Measurements from ENCODE around the gene SPAG6. TPM values are rescaled to one million over a fixed set of nuclear protein-coding genes. Genes with fewer than 3 reads are reported as not detected.

Gene SPAG6
- total RNA-seq, 2 experiments from 2014 or later: not detected

- Mint-ChIP-seq H3K27ac (peak overlapping the region; percentile 3), H3K4me3 (peak overlapping the region; percentile 83), H3K27me3 (no peaks in the 10 kb centered on the region), H3K36me3 (peaks cover 2% of the 10 kb centered on the region), H3K9me3 (no peaks in the 10 kb centered on the region), H3K4me1 (peaks cover 30% of the 10 kb centered on the region)
- DNase-seq: no peak
These were observed 93.4 kb downstream of the SPAG6 start for GRCh38 chr10:22438711-22439110.

DNA sequence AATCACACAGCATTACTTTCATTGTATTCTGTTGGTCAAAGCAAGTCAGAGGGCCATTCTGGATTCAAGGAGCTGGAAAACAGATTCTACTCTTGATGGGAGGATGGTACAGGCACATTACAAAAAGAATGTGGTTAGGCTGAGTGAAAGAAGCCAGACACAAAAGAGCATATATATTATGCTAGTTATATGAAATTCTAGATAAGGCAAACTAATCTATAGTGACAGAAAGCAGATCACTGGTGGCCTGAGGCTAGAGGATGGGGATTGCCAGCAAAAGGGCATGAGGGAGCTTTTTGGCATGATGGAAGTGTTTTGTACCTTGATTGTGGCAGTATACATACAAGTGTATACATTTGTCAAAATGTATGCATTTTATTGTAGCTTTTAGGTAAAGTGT lies 96.8 kb downstream of the SPAG6 start:
- Mint-ChIP-seq H3K4me3 (no peak overlapping the region), H3K36me3 (peaks cover 2% of the 10 kb centered on the region), H3K4me1 (peaks cover 17% of the 10 kb centered on the region), H3K27me3 (no peaks in the 10 kb centered on the region), H3K9me3 (no peaks in the 10 kb centered on the region), H3K27ac (no peak overlapping the region)
- no peak for DNase-seq

- H3K9me3 Mint-ChIP-seq: no peaks in the 10 kb centered on the region
- H3K36me3 Mint-ChIP-seq: peaks cover 2% of the 10 kb centered on the region
- no peak overlapping the region for H3K27ac Mint-ChIP-seq
- H3K27me3 Mint-ChIP-seq: no peaks in the 10 kb centered on the region
- H3K4me1 Mint-ChIP-seq: peaks cover 17% of the 10 kb centered on the region
- H3K4me3 Mint-ChIP-seq: no peak overlapping the region
- no peak for DNase-seq
These were observed 97.2 kb downstream of the SPAG6 start for GRCh38 chr10:22442468-22442867.

DNA sequence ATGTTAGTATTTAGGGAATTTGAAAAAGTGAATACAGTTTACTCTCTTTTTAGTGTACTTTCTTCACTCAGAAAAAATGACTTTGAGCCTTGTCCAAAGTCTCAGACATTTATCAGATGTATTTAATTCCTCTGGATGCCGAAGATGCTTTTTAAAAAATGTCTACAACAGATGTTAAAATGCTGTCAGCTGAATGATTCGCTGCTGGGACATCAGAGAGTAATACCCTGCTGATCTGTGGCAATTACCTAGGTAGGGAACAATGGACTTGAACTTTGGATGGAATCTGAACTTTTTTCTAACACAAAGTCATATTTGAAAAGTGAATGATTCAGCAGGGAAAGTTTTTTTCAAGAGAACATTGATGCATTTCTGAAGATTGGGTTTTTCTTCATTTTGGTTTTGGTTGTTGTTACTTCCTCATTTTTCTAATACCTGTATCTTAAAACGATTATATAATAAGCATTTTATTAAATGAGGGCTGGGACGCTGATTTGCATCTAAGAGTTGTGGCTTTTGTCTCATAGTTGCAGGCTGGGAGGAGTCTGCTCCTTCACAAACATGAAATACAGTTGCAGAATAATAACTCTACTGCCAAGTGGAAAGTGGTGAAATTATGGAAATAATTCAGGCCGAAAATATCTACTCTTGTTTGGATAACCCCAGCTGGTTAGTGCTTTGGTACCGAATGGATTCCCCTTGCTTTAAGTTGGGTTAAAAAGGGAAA lies 98.0 kb downstream of the SPAG6 start:
- Mint-ChIP-seq H3K27me3 (peaks cover 5% of the 10 kb centered on the region), H3K36me3 (peaks cover 2% of the 10 kb centered on the region), H3K4me3 (no peak overlapping the region), H3K9me3 (no peaks in the 10 kb centered on the region), H3K27ac (no peak overlapping the region), H3K4me1 (peaks cover 10% of the 10 kb centered on the region)
- no peak for DNase-seq

GRCh38 chr10:22444219-22444788 lies 99.0 kb downstream of the SPAG6 start:
- Mint-ChIP-seq H3K4me1 (peaks cover under 1% of the 10 kb centered on the region), H3K36me3 (peaks cover under 1% of the 10 kb centered on the region), H3K27me3 (peaks cover 10% of the 10 kb centered on the region), H3K27ac (no peak overlapping the region), H3K9me3 (no peaks in the 10 kb centered on the region), H3K4me3 (no peak overlapping the region)
- no peak for DNase-seq

DNA sequence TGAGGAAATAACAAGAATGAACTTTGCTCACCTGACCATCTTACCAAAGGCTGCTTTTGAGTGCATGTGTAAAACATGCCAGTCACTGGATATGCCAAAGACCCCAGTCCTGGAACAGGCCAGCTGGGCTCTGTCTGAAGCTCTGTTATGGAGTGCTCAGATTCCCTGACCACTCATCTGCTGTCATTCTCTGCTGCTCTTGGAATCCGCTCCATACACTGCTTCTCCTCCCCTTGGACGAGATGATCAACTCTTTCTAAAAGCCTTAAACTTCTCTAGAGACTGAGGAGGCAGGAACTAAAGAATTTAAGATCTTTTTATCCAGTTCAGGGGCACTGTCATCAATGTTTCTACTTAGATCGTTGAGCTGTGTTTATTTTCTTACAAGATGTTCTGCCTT lies 100.2 kb downstream of the SPAG6 start:
- H3K27me3 Mint-ChIP-seq: peaks cover 17% of the 10 kb centered on the region
- no peaks in the 10 kb centered on the region for H3K9me3 Mint-ChIP-seq
- DNase-seq: no peak
- H3K27ac Mint-ChIP-seq: no peak overlapping the region
- H3K36me3 Mint-ChIP-seq: no peaks in the 10 kb centered on the region
- no peaks in the 10 kb centered on the region for H3K4me1 Mint-ChIP-seq
- no peak overlapping the region for H3K4me3 Mint-ChIP-seq

GRCh38 chr10:22447068-22447467 lies 101.8 kb downstream of the SPAG6 start:
- no peak overlapping the region for H3K4me3 Mint-ChIP-seq
- no peaks in the 10 kb centered on the region for H3K36me3 Mint-ChIP-seq
- H3K9me3 Mint-ChIP-seq: no peaks in the 10 kb centered on the region
- H3K27me3 Mint-ChIP-seq: peaks cover 23% of the 10 kb centered on the region
- H3K27ac Mint-ChIP-seq: no peak overlapping the region
- DNase-seq: no peak
- H3K4me1 Mint-ChIP-seq: no peaks in the 10 kb centered on the region

DNA sequence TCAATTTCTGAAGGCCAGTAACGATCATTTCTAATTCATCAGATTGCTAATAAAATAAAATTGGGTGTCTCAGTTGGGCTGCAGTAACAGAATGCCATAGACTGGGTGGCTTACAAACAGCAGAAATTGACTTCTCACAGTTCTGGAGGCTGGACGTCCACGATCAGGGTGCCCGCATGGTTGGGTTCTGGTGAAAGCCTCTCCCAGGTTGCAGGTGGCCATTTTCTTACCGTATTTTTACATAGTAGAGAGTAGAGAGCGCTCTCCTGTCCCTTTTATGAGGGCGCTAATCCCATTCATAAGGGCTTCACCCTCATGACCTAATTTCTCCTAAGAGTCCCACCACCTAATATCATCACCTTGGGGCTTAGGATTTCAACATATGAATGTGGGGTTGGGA lies 106.0 kb downstream of the SPAG6 start:
- Mint-ChIP-seq H3K4me3 (no peak overlapping the region), H3K36me3 (no peaks in the 10 kb centered on the region), H3K27ac (no peak overlapping the region), H3K4me1 (peaks cover 3% of the 10 kb centered on the region), H3K9me3 (no peaks in the 10 kb centered on the region), H3K27me3 (peaks cover 23% of the 10 kb centered on the region)
- no peak for DNase-seq

DNA sequence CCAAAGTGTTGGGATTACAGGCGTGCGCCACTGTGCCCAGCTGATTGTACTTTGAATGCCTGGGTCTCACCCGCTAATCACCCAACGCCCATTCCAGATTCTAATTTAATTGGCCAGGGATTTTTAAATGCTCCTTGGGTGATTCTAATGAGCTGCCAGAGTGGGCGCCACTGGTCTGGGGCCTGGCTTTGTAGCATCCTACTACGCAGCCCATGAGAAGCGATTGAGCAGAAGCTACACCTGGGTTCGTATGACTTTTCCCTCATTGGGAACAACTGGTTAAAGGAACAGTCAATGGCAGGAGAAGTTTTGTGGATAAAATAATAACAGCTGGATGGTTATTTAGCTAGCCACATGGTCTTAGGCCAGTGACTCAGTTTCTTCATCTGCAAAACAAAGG lies 108.0 kb downstream of the SPAG6 start:
- DNase-seq: no peak
- Mint-ChIP-seq H3K36me3 (no peaks in the 10 kb centered on the region), H3K27ac (no peak overlapping the region), H3K4me3 (no peak overlapping the region), H3K9me3 (no peaks in the 10 kb centered on the region), H3K27me3 (peaks cover 18% of the 10 kb centered on the region), H3K4me1 (peaks cover 3% of the 10 kb centered on the region)

DNA sequence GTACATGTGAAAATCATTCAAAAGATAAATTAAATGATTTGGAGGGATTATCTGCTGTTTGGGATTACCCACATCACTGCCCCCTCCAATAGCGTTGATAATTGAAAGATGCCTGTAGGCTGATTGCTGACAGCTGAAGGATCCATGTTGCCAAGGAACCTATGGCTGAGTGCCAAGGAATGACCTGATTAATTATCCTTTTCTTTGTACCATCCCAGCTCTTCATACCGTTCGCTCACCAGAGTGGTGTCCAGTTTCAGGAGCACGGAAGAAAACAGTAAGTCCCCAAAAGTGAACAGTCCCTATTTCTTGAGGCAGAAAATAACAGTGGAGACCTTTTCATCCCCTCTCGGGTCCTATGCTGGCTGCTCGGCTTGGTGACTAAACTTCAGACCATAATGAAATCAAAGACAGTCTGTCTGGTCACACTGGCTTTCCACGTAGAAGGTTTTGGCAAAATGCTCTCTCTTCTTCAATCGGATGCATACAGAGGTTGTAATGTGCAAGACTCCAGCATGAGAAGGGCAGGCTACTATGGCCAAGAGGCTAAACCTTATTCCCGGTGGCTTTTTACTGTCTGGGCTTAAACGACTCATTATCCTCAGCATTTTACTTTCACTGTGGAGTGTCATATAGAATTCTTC lies 108.8 kb downstream of the SPAG6 start:
- Mint-ChIP-seq H3K27ac (no peak overlapping the region), H3K4me3 (no peak overlapping the region), H3K27me3 (peaks cover 14% of the 10 kb centered on the region), H3K4me1 (peaks cover 3% of the 10 kb centered on the region), H3K9me3 (no peaks in the 10 kb centered on the region), H3K36me3 (no peaks in the 10 kb centered on the region)
- no peak for DNase-seq

- Mint-ChIP-seq H3K27ac (no peak overlapping the region), H3K27me3 (peaks cover 10% of the 10 kb centered on the region), H3K4me1 (peaks cover 3% of the 10 kb centered on the region), H3K4me3 (no peak overlapping the region), H3K9me3 (no peaks in the 10 kb centered on the region), H3K36me3 (no peaks in the 10 kb centered on the region)
- DNase-seq: no peak
These were observed 109.3 kb downstream of the SPAG6 start for GRCh38 chr10:22454634-22455033.

DNA sequence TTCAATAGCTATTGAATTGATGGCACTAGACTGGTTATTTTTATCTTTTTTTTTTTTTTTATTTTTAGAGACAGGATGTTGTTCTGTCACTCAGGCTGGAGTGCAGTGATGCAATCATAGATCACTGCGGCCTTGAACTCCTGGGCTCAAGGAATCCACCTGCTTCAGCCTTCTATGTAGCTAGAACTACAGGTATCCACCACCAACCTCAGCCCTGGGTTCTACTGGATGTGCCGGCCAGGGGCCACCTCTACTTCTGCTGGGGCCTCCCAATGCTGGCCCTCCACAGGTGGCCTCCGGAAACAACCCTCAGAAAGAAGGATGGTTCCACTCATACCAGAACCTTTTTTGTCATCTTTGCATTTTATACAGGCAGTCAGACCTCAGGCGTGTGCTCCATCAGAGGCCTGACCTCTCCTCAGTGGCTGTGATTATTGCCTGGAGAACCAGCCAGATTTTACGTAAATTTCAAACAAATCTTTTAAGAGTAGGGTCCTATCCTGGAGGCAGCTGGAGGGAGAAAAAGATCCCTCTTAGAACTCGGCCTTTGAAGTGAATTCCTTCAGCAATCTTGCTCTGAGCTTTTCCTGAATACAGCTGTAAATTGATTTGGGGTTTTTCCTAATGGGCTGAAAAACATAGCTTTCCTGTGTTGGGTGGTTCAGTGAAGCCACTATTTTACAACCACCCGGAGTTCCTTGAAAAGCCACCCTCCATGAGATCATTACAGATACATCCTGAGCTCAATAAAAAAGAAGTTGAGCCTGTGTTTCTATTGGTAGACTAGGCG lies 110.0 kb downstream of the SPAG6 start:
- H3K4me3 Mint-ChIP-seq: no peak overlapping the region
- no peak for DNase-seq
- H3K4me1 Mint-ChIP-seq: peaks cover 3% of the 10 kb centered on the region
- H3K9me3 Mint-ChIP-seq: no peaks in the 10 kb centered on the region
- H3K27ac Mint-ChIP-seq: no peak overlapping the region
- H3K36me3 Mint-ChIP-seq: no peaks in the 10 kb centered on the region
- H3K27me3 Mint-ChIP-seq: peaks cover 6% of the 10 kb centered on the region

DNA sequence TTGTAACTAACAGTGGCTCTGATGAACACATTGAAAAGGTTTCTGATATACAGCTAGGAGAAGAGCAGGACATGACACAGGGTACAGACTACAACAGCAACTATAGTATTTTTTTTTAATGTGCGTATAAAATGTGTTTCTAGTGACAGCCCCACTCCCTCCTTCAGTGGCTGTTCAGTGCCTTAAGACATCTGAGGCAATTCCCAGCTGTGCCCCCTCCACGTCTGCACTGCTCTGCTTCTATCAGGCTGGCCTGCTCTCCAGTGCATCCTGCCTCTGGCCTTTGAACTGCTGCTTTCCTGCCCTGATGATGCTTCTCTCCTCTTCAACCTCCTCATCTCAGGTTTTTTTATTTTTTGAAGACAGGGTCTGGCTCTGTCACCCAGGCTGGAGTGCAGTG lies 111.2 kb downstream of the SPAG6 start:
- Mint-ChIP-seq H3K9me3 (no peaks in the 10 kb centered on the region), H3K4me3 (no peak overlapping the region), H3K27me3 (peaks cover 3% of the 10 kb centered on the region), H3K36me3 (no peaks in the 10 kb centered on the region), H3K27ac (no peak overlapping the region), H3K4me1 (peaks cover 3% of the 10 kb centered on the region)
- DNase-seq: no peak

DNA sequence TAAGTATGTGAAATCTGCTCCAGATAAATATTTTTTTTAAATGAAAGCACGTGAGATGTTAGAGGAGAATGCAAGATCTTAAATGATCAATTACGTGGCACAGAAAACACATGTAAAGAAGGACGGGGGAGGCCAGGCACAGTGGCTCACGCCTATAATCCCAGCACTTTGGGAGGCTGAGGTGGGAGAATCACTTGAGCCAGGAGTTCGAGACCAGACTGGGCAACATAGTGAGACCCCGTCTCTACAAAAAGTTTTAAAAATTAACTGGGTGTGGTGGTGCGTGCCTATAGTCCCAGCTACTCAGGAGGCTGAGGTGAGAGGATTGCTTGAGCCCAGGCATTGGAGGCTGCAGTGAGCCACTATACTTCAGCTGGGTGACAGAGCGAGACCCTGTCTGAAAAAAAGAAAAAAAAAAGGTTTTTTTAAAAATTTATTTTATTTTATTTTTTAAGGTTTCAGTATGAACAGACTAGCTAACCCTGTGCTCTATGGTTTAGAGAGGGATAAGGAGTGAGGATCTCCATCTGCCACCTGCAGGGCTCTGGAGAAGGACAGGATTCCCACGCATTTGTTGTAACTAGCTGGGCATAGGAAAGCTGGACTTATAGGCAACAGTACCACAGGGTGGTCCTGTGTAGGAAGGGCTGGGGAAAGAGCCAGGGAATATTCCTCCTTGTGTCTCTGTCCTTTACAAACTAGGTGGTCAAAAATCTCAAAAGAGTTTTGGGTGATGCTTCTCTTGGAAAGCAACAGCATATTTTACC lies 113.2 kb downstream of the SPAG6 start:
- H3K27ac Mint-ChIP-seq: no peak overlapping the region
- no peak overlapping the region for H3K4me3 Mint-ChIP-seq
- no peaks in the 10 kb centered on the region for H3K27me3 Mint-ChIP-seq
- no peaks in the 10 kb centered on the region for H3K36me3 Mint-ChIP-seq
- DNase-seq: no peak
- no peaks in the 10 kb centered on the region for H3K9me3 Mint-ChIP-seq
- H3K4me1 Mint-ChIP-seq: peaks cover 3% of the 10 kb centered on the region

DNA sequence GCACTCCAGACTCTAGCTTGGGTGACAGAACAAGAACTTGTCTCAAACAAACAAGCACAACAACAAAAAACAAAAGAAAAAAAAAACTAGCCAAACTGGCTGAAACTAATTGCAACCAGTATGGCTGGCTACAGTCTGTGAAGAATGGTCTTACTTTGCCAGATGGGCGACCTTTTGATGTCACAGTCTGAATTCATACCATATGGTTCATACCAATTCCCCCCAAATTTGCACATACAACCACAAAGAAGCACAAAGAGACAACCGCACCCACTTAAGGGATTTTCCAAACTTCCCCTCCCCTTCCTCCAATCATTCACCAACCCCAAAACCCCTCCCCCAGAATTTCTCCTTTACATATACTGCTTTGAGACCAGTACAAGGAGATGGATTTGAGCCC lies 114.2 kb downstream of the SPAG6 start:
- H3K9me3 Mint-ChIP-seq: no peaks in the 10 kb centered on the region

More for the DNA sequence above, 114.2 kb downstream of the SPAG6 start:
- no peaks in the 10 kb centered on the region for H3K27me3 Mint-ChIP-seq
- no peak for DNase-seq
- H3K27ac Mint-ChIP-seq: no peak overlapping the region
- peaks cover 3% of the 10 kb centered on the region for H3K4me1 Mint-ChIP-seq
- no peak overlapping the region for H3K4me3 Mint-ChIP-seq
- no peaks in the 10 kb centered on the region for H3K36me3 Mint-ChIP-seq
